ENCODE data around the gene MEGF6.

The MEGF6 gene

GRCh38 chr1:3456964-3457909, 154.1 kb downstream of the MEGF6 start:
- DNase-seq (ENCODE audit: low read depth in 2 of 2), result no peak
- no peak overlapping the region for H3K4me3 ChIP-seq (replicated peaks in 1 of 2; ENCODE audit: low read depth in 2 of 2, low read length in 2 of 2)
- TF ChIP-seq CTCF (IDR thresholded peaks at IDR 0.05; ENCODE audit: low read depth, low read length), result no peak

- H3K4me3 ChIP-seq (replicated peaks in 1 of 2; ENCODE audit: low read depth in 2 of 2, low read length in 2 of 2), result no peak overlapping the region
- no peak for DNase-seq (ENCODE audit: low read depth in 2 of 2)
- TF ChIP-seq CTCF (IDR thresholded peaks at IDR 0.05; ENCODE audit: low read depth, low read length), result no peak
Measured at GRCh38 chr1:3456449-3456963, 154.8 kb downstream of the MEGF6 start.

- TF ChIP-seq CTCF (IDR thresholded peaks at IDR 0.05; ENCODE audit: low read depth, low read length), result no peak
- no peak overlapping the region for H3K4me3 ChIP-seq (replicated peaks in 1 of 2; ENCODE audit: low read depth in 2 of 2, low read length in 2 of 2)
- no peak for DNase-seq (ENCODE audit: low read depth in 2 of 2)
Measured at GRCh38 chr1:3455670-3456448, 155.4 kb downstream of the MEGF6 start.

GRCh38 chr1:3454811-3455618, 156.3 kb downstream of the MEGF6 start:
- peak overlapping the region in 1 of 2 donors; percentile 21 for H3K4me3 ChIP-seq (replicated peaks in 1 of 2; ENCODE audit: low read depth in 2 of 2, low read length in 2 of 2)
- TF ChIP-seq CTCF (IDR thresholded peaks at IDR 0.05; ENCODE audit: low read depth, low read length), result no peak

GRCh38 chr1:3453891-3454810, 157.2 kb downstream of the MEGF6 start, which contains the start of gene ARHGEF16:
ARHGEF16 (plus strand) TSS chr1:3454665; CDS start chr1:3463085, 8,420 bp downstream.
- peak; percentile 28 to 34 for DNase-seq (ENCODE audit: low read depth in 2 of 2)
- peak within 1 kb of the TSS in 1 of 2 donors; percentile 21 for H3K4me3 ChIP-seq (replicated peaks in 1 of 2; ENCODE audit: low read depth in 2 of 2, low read length in 2 of 2)
- TF ChIP-seq CTCF (IDR thresholded peaks at IDR 0.05; ENCODE audit: low read depth, low read length), result peak; percentile 15

More at GRCh38 chr1:3454811-3455618, 156.3 kb downstream of the MEGF6 start:
- DNase-seq (ENCODE audit: low read depth in 2 of 2), result no peak
